ENCODE measurements around the gene CAP1. TPM values are rescaled to one million over a fixed set of nuclear protein-coding genes. Genes with fewer than 3 reads are reported as not detected.

Gene CAP1
- total and polyA plus RNA-seq, 9 of the 15 experiments (the other 6 are each of a cell fraction or from before 2014, with no cell fraction given): 230 to 658 (median 281) TPM

DNA sequence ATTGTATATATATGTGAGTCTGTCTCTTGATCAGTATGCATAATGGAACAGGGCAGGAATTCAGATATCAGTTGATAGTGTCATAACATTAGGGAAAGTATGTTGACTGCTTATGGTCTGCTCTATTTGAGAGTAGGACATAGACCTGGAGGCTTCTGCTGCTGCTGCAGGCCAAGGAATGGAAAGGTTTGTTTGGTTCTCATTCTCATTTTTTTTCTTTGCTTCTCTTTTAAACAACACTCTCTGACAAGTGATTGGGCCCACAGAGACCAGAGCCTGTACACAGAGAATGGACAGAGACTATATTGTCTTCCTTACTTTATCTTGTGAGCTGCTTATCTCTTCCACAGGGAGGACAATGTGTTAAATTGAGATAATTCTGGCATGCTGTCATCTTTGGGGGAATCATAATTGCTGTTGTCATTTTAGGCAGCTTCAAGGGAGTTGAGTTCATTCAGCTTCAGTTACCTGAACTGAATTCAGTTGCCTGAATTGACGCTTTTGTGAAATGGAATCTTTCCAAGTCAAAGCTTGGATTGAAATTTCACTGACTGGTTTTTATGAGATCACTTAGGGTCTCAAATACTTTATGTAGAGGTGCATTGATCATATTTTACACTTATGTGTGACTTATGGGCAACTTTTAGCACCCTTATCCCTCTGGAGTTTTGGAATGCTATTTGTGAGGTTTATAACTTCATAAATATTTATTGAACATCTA is 16.9 kb downstream of the CAP1 start (continued):
- TF ChIP-seq, protein P1, sequence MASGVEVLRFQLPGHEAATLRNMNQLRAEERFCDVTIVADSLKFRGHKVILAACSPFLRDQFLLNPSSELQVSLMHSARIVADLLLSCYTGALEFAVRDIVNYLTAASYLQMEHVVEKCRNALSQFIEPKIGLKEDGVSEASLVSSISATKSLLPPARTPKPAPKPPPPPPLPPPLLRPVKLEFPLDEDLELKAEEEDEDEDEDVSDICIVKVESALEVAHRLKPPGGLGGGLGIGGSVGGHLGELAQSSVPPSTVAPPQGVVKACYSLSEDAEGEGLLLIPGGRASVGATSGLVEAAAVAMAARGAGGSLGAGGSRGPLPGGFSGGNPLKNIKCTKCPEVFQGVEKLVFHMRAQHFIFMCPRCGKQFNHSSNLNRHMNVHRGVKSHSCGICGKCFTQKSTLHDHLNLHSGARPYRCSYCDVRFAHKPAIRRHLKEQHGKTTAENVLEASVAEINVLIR (CRISPR knock-in tag; IDR thresholded peaks at IDR 0.05): 0 out of 2 replicates have a peak, but pooled peaks have one; percentile 36
- TF ChIP-seq ZNF184 (CRISPR knock-in tag; IDR thresholded peaks at IDR 0.05) (no peak), TEAD2 (tag; IDR thresholded peaks at IDR 0.05) (no peak; the same call in 1 of the 2 replicates), MED1 (CRISPR knock-in tag; IDR thresholded peaks at IDR 0.05; ENCODE audit: borderline replicate concordance) (no peak), SMARCB1 (IDR thresholded peaks at IDR 0.05; ENCODE audit: insufficient read length, low read depth) (peak; percentile 83), ZNF76 (CRISPR knock-in tag; IDR thresholded peaks at IDR 0.05; ENCODE audit: borderline replicate concordance) (0 out of 2 replicates have a peak, but pooled peaks have one; percentile 2), TGIF2 (CRISPR knock-in tag; IDR thresholded peaks at IDR 0.05) (no peak), KAT2B (IDR thresholded peaks at IDR 0.05; ENCODE audit: low read depth, low read length) (no peak), MAZ (CRISPR knock-in tag; conservative IDR thresholded peaks at IDR 0.05 in 1 of 2, IDR thresholded peaks at IDR 0.05 in 1 of 2) (peak; percentile 62 to 68), NFATC3 (IDR thresholded peaks at IDR 0.05) (peak; percentile 14; the same call in 1 of the 2 replicates), HEY1 (CRISPR knock-in tag; IDR thresholded peaks at IDR 0.05; ENCODE audit: borderline replicate concordance) (peak; percentile 93)
- TF ChIP-seq, protein P2, sequence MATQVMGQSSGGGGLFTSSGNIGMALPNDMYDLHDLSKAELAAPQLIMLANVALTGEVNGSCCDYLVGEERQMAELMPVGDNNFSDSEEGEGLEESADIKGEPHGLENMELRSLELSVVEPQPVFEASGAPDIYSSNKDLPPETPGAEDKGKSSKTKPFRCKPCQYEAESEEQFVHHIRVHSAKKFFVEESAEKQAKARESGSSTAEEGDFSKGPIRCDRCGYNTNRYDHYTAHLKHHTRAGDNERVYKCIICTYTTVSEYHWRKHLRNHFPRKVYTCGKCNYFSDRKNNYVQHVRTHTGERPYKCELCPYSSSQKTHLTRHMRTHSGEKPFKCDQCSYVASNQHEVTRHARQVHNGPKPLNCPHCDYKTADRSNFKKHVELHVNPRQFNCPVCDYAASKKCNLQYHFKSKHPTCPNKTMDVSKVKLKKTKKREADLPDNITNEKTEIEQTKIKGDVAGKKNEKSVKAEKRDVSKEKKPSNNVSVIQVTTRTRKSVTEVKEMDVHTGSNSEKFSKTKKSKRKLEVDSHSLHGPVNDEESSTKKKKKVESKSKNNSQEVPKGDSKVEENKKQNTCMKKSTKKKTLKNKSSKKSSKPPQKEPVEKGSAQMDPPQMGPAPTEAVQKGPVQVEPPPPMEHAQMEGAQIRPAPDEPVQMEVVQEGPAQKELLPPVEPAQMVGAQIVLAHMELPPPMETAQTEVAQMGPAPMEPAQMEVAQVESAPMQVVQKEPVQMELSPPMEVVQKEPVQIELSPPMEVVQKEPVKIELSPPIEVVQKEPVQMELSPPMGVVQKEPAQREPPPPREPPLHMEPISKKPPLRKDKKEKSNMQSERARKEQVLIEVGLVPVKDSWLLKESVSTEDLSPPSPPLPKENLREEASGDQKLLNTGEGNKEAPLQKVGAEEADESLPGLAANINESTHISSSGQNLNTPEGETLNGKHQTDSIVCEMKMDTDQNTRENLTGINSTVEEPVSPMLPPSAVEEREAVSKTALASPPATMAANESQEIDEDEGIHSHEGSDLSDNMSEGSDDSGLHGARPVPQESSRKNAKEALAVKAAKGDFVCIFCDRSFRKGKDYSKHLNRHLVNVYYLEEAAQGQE (IDR thresholded peaks at IDR 0.05; ENCODE audit: borderline replicate concordance): peak; percentile 27; the same call in 1 of the 2 replicates
- TF ChIP-seq, protein P2 (CRISPR knock-in tag; IDR thresholded peaks at IDR 0.05; ENCODE audit: low read depth): no peak
